Measurements from ENCODE around the gene CAMTA1.

GRCh38 chr1:7789828-7790227 lies 1004.6 kb downstream of the CAMTA1 start:
- TF ChIP-seq CTCF (IDR thresholded peaks at IDR 0.05; ENCODE audit: borderline replicate concordance, extremely low read depth, low read length, poor library complexity, severe bottlenecking) (no peak), EZH2 (IDR thresholded peaks at IDR 0.05; ENCODE audit: borderline replicate concordance, low read depth, low read length, severe bottlenecking) (no peak)

All from DND-41 (cell line).